COLO668 (cell line): ENCODE measurements around the gene IL18RAP.

Experiments
- DNase-seq: peaks from one replicate; lab custom pipeline; 2025; ENCODE audit not compliant: unreplicated experiment; lab: John Stamatoyannopoulos, UW

The IL18RAP gene

GRCh38 chr2:102492006-102492405 is 69.0 kb downstream of the IL18RAP start:
- no peak for DNase-seq

- DNase-seq, result no peak
These were observed 71.6 kb downstream of the IL18RAP start for GRCh38 chr2:102494570-102494969.

GRCh38 chr2:102498414-102498813 is 75.5 kb downstream of the IL18RAP start:
- DNase-seq, result no peak

- DNase-seq, result no peak
These were observed 76.6 kb downstream of the IL18RAP start for GRCh38 chr2:102499558-102499957.
